NCI-H2081 (cell line): Measurements from ENCODE around the gene KCNQ2.
"Not testable (repeated sequence)": the region's sequence is repeated elsewhere in the genome, so short reads cannot be mapped to it uniquely, and the experiment has no call there.

ENCODE experiments used
- DNase-seq, 2 experiments: peaks; one replicate each; lab custom pipeline; 2025; lab: John Stamatoyannopoulos, UW

KCNQ2 gene

DNA sequence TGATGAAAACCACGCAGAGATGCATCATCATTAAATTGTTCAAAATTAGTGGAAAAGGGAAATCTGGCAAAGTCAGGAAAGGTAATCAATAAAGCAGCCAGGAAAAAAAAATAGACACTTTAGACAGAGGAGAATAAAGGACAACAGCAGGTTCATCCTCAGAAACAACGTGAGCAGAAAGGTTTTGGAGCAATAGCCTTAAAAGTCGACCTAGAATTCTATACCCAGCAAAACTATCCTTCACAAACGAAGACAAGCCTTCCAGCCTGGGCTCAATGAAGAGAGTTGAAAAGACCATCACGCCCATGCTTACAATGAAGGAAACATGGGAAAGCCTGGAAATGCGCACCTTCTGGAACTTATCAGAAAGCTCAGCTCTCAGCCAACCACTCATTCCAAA, 86.6 kb downstream of the KCNQ2 start:
- DNase-seq: no peak

- DNase-seq: no peak
These were observed 88.1 kb downstream of the KCNQ2 start for GRCh38 chr20:63384336-63384735.

GRCh38 chr20:63383556-63383955, 88.9 kb downstream of the KCNQ2 start:
- DNase-seq: no peak

DNA sequence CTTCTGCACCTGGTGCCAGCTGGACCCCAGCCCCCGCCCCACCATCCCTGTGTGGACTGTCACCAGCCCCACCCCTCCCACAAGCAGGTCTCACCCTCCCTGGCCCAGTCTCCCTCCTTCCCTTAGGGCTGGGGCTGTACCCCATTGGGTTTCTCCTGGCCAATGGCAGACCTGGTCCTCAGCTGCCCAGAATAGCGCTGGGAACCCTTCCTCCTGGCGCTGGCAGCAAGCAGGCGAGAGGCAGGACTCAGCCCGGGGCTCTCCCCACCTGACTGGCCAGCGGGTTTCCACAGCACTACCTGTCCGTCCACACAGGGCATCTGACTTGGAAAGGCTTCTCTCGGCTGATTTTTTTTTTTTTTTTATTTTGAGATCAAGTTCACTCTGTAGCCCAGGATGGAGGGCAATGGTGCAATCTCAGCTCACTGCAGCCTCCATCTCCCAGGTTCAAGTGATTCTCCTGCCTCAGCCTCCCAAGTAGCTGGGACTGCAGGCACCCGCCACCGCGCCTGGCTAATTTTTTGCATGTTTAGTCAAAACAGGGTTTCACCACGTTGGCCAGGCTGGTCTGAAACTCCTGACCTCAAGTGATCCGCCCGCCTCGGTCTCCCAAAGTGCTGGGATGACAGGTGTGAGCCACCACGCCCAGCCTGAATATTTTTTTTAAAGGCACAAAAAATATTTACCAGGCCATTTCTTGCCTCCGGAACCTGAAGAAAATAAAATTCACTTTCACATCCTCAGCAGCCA, 89.7 kb downstream of the KCNQ2 start:
- DNase-seq: no peak

DNA sequence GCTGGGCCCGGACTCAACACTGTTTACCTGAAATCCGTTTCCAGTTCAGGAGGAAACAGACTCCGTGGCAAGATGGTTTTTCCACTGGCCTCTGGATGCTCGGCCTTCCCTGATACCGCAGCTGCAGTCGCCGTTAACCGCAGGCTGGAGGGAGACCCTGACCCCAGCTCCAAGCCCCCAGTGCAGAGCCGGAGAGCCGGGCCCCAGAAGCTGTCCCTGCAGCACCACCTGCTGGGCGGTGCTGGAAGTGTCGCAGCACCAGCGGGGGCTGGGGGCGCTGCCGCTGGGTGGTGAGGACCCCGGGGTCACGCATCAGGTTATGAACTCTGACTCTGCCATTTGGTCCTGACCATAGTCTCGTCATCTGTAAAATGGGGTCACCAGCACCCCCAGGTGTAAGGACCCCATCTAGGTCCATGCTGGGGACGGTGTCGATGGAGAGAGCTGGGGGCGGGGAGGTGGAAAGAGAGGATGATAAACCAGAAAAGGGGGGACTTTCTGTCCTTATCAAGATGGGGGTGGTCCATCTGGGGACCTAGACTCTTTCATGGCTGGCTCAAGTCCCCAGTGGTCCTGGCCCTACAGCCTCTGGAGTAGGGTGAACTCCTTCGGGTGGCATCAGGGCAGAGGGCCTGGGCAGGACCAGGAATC, 90.5 kb downstream of the KCNQ2 start:
- no peak for DNase-seq

- DNase-seq: no peak
These were observed 92.0 kb downstream of the KCNQ2 start for GRCh38 chr20:63380346-63380870.

GRCh38 chr20:63379872-63380271, 92.6 kb downstream of the KCNQ2 start:
- DNase-seq: not testable (repeated sequence)

DNA sequence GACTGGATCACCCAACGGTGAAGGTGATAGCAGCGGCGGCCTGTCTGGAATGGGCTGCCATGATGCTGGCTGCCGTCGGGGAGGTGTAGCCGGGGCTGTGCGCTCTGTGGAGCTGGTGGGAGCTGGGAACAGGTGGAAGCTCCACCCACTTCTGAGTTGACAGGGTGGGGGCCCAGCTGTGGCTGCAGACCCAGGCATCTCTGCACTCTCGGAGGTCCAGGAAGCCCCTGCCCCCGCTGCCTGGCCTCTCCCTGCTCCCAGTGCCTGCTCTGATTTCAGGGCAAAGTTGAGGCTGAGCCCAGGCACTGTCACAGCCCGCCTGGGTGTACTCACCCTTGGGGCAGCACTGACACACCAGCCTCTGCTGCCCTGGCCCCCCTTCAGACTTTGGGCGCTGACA, 93.2 kb downstream of the KCNQ2 start:
- DNase-seq: no peak

GRCh38 chr20:63378626-63379025, 93.8 kb downstream of the KCNQ2 start:
- no peak for DNase-seq

DNA sequence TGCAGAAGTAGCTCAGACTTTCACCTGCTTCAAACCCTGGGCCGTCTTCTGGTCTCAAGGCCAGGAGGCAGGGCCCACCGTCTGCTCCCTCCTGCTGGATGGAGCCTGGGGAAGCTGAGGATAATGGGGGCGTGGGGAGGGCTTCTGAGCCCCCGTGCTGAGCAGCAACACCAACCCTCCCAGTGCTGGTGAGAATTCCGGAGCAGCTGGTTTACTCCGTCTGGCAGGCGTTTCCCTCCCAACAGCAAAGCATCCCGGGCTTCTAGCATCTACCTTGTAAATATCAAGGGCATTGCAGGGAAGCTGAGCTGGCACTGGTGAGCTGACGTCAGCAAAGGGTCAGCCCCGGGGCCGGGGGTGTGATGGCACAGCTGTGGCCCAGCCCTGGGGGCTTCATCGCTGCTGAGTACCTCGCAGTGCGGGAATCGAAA, 94.5 kb downstream of the KCNQ2 start:
- DNase-seq: no peak

DNA sequence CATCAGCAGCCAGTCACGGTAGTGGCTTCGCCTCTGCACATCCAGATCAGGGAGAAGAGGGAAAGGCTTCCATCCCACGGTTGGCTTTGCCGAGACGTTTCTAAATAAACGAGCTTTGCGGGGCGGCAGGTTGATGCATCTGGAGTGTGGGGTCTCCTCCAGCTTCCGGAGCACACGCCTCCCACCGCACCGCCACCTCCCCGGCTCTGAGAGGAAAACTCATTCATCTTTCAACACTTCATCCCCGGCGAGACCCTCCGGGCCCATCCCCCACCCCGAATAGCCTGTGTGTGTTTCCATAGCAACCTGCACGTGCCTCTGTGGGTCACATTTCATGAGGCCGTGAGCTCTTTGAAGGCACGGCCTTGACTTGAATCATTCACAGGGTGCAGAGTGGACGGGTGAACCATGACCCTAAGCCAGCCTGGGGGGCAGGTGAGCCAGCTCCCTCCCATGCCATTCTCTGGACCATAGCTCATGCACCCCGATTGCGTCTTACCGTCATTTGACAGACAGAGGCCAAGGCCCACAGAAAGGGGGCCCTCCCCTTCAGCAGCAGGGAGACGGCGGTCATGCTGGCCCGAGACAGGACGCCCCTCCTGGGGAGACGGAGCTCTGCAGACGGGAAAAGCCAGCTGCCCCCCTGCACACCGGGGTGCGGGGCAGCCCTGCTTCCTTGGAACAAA, 95.1 kb downstream of the KCNQ2 start:
- no peak for DNase-seq

GRCh38 chr20:63376283-63377250, 95.9 kb downstream of the KCNQ2 start:
- no peak for DNase-seq

DNA sequence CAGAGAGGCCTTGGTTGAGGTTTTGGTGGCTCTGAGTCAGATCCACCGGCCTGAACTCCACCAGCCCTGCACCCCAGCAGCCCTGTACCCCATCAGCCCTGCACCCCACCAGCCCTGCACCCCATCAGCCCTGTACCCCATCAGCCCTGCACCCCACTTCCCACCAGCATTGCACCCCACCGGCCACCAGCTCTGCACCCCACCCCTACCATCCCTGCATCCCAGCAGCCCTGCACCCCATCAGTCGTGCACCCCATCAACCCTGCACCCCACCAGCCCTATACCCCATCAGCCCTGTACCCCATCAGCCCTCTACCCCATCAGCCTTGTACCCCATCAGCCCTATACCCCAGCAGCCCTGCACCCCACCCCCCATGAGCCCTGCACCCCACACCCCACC, 97.0 kb downstream of the KCNQ2 start:
- DNase-seq: no peak

- no peak for DNase-seq
These were observed 98.0 kb downstream of the KCNQ2 start for GRCh38 chr20:63374504-63374903.

DNA sequence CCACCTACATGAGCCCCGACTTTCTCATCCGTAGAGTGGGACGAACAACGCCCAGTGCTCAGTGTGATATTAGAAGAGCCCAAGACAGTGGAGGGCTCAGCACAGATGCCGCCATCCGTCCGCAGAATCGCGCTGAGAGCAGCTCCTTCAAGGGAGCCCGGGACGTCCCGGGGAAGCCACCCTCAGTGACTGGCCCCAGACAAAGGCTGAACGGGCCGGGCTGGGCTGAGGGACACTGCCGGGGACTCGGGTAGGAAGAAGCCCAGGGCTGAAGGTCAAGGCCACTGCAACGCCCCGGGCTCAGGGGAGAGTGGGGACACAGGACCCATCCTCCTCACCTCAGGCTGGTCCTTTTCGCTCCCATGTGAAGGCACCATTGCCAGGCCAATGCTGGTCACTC, 98.5 kb downstream of the KCNQ2 start:
- DNase-seq: no peak

DNA sequence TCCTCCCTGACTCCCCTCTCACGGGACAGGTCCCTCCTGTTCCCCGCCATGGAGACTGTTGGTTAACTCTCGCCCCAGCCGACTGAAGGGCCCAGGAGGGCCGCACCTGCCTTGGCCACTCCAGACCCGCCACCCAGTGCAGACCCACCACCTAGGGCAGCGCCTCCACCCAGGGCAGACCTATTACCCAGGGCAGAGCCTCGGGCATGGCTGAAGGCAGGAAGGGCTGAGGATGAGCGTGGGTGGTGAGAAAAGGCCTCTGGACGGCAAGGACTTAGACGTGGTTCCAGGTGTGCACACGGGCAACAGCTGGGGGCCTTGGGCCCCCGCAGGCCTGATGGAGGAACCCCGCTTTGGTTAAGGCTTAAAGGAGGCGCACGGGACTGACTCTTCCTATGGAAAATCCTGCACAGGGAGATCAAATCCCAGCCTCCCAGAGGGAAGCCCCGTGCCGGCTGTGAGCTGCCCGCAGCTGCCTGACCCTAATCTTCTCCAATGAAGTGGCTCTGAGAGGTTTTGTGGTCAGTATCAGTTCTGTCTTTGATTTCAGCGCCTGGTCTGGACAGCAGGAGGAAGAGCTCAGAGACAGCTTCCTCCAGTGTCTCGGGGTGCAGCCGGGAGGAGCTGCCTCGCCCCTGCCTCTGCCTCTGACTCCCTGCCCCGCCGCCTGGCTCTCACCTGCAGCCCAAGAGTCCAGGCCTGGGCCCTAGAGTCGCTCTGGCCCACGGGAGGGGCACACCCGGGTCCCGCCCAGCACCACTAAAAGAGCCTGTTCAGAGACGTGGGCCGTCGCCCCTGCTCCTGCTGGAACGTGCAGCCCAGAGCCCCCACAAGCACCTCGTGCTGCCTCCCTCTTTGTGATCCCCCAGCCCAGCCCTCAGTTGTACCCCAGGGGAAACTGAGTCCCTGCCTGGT, 99.2 kb downstream of the KCNQ2 start:
- DNase-seq: no peak

DNA sequence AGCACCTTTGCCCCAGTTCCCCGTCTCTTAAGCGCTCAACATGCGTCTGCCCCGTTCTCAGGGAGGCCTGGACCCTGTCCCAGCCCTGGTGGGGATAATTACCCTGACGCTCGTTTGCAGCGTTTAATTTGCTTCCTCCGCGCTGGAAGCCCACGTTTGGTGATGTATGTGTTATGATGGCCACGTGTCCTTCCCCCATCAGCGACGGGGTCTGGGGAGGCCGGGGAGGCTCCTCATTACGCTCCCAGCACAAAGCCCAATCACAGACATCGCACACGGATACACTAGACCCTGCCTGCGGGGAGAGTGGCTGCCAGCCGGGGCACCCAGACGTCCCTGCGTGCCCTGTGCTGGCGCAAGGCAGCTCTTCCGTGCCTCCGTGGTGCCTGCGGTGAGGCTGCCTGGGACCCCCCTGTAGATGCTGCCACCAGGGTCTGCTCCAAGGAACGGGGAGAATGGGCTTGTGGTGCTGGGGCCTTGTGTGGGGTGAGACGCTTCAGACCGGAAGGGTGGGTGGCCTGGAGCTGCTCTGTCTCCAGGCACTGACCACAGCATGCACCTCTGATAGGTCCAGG, 101.1 kb downstream of the KCNQ2 start:
- no peak for DNase-seq

DNA sequence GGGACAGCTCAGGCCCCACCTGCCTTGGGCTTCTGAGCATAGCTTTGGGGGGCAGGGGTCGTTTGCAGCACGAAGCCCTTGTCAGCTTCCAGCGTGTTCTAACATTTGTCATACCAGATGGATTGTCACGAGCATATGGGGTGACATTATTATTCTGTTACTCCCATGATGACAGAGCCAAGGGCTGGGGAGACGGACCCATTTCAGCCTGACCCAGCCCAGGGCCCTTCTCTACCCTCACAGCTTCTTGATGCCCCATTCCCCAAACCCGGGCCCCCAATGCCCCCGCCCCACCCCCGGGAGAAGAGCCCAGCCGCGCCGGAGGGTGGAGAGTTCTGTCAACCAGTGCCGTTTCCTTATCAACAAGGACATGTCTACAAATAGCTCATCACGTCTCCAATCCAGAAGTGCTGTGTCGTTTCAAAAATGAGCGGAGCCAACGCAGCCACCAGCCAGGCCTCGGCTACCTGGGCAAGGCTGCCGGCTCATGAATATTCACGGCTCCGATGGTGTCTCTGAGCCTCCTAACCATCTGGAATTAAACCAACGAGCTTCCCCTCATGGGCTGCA, 101.8 kb downstream of the KCNQ2 start:
- DNase-seq: no peak

DNA sequence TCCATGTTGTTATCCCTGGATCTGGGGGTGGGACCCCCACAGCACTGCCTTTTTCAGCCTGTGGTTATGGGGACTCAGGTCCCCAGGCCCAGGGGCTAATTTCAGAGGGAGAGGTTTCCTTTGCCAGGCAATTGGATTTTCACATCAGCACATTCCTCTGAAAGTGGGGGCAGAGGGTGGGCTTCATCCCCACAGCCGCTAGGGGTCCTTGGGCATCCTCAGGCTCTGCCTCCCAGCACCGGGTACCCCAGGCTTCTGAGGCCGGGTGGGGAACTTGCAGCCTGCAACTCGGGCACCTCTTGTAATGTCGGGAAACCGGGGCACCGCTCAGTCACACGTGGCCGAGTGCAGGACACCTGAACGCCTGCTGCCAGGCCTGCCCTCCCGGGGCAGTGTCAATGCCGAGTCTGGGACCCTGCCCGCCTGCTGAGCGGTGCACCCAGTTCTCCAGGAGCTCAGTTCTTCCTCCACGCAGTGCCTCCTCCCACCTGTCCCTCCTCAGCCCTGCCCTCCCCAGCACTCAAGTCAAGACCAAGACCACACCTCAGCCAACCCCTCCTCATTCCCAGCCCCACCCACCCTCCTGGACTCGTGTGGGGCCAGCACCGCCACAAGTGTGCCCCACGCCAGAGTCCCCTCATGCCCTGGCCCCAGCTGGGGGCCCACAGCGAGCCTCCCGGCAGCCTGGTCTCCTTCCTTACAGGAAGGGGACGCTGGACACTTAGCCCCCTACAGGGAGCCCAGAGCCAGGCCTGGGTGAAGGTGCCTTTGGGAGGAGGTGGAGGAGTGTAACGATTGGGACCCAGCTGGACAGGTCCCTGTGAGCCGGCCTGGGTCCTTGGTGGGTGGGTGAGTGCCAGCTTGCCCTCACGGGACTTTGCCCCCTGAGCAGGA, 102.5 kb downstream of the KCNQ2 start:
- DNase-seq: no peak
